ENCODE data around the gene OR5B12. TPM values are rescaled to one million over a fixed set of nuclear protein-coding genes. Genes with fewer than 3 reads are reported as not detected.
"Not testable (repeated sequence)": the region's sequence is repeated elsewhere in the genome, so short reads cannot be mapped to it uniquely, and the experiment has no call there.

The OR5B12 gene
- not detected for polyA plus RNA-seq (ENCODE audit: insufficient read length)

- no peak for DNase-seq
Measured at GRCh38 chr11:58442136-58442535, at the start of gene OR5B12. TSS of gene OR5B12 (minus strand) at chr11:58442236. CDS start at chr11:58440151, 2,085 bp downstream.

GRCh38 chr11:58490827-58491226, 48.8 kb upstream of the OR5B12 start:
- DNase-seq, result no peak

DNA sequence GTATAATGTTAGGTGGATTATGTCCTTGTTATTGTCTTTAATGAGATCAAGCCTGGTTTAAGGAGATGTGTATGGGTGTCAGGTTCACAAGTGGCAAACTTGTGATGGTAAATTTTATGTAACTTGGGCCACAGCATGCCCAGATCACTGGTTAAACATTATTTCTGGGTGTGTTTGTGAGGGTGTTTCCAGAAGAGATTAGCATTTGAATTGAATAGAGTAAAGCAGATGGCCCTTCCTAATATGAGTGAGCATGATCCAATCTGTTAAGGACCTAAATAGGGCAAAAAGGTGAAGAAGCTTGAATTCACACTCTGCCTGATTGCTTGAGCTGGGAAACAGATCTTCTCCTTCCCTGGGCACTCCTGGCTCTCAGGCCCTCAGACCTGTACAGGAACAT, 45.1 kb upstream of the OR5B12 start:
- DNase-seq, result no peak

GRCh38 chr11:58485961-58486360, 43.9 kb upstream of the OR5B12 start:
- DNase-seq, result no peak

DNA sequence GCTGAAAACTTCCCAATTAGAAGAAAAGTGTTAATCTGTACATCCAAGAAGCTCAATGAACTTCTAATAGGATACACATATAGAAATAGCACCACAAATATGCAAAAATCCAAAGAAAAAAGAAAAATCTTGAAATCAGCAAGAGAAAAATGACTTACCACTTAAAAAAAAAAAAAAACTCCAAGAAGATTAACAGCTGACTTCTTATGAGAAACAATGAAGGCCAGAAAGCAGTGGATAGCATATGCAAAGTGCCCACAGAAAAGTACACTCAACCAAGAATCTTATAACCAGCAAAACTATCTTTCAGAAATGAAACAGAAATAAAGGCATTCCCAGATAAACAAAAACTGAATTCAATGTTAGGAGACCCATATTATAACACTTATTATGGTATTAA, 29.9 kb upstream of the OR5B12 start:
- DNase-seq, result no peak

DNA sequence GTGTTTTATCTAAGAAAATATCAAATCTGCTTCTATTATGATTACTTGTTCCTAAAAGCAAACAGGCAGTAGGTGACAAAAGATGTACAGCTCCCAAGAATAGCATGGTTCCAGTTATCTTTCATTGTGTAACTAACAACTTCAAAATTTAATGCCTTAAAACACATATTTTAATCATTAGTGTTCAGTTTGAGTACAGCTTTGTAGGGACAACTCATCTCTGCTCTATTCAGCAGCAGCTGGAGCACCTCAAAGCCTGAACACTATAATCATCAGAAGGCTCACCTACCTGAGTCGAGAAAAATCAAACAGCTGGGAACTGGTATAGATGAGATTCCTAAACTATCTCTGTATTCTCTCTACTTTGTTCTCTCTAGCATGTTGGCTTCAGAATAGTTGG, 24.3 kb upstream of the OR5B12 start:
- DNase-seq, result no peak

GRCh38 chr11:58465690-58466089, 23.7 kb upstream of the OR5B12 start:
- no peak for DNase-seq

GRCh38 chr11:58451585-58451984, 9.5 kb upstream of the OR5B12 start:
- no peak for DNase-seq

GRCh38 chr11:58446294-58446693, 4.3 kb upstream of the OR5B12 start:
- no peak for DNase-seq

GRCh38 chr11:58444300-58444699, 2.3 kb upstream of the OR5B12 start:
- no peak for DNase-seq

DNA sequence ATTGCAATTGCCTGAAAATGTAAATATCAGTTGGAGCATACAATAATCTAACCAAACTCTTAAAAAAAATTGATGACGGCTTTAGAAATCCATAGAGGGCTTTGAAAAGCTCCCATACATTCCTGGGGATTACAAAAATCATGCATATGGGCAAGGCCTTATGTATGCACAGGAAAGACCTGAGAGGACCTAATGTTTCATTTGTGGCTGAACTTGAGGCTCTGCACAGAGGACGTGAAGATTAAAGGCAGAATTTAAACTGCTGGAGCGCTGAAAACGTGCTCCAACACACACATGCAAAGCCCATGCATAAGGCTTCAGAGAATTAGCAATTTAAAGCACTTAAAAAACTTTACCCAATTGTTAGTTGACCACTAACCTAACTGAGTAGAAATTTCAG, 3.5 kb downstream of the OR5B12 start:
- no peak for DNase-seq

- DNase-seq, result no peak
Measured at GRCh38 chr11:58434217-58434616, 7.8 kb downstream of the OR5B12 start.

- DNase-seq, result no peak
Measured at GRCh38 chr11:58433638-58434203, 8.3 kb downstream of the OR5B12 start.

- DNase-seq, result no peak
Measured at GRCh38 chr11:58429273-58429672, 12.8 kb downstream of the OR5B12 start.

- DNase-seq, result no peak
Measured at GRCh38 chr11:58428021-58428420, 14.0 kb downstream of the OR5B12 start, which contains the start of gene OR5B2. TSS of gene OR5B2 (minus strand) at chr11:58428121. CDS start at chr11:58423261, 4,860 bp downstream.

DNA sequence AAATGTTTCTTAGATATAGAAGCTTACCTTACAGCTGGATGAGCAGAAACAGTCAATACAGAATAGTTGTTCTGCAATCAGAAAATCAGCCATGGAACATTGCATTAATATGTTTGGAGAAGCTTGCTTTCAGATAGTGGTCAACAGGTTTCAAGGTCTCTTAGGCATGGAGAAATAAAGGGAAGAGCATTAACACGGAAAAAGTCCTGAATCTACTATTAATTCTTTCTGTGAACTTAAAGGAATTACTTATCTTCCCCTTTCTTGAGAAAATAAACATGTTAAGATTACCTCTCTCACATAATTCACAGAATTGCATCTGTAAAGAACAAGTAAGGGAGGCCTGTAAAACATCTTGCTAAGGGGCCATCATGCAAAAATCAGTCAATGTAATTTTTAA, 35.3 kb downstream of the OR5B12 start, which contains the start of gene OR5B3:
Gene OR5B3 (minus strand): TSS at position 101 of the 400 bp plus-strand sequence. CDS start 3,465 bp downstream, outside the sequence.
- DNase-seq, result no peak

GRCh38 chr11:58399622-58400021, 42.4 kb downstream of the OR5B12 start:
- DNase-seq, result not testable (repeated sequence)

GRCh38 chr11:58395581-58395980, 46.5 kb downstream of the OR5B12 start:
- DNase-seq, result no peak

DNA sequence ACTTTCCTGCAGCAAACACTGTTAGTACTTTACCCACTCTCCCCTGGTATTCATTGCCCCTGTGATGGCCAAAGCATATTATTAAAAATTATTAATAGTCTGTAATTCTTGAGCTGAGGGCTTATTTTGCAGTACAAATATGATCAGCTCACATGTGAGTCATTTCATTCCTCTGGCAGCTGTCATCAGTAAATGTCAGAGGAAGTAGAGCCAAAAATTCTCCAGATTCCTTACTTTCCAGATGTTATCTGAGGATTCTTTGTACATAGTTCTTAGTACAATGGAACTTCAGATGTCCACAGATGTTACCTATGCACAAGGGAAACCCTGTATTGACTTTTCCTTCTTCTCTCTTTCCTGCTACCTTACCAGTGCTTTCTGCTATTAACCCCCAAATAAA, 47.8 kb downstream of the OR5B12 start:
- no peak for DNase-seq

DNA sequence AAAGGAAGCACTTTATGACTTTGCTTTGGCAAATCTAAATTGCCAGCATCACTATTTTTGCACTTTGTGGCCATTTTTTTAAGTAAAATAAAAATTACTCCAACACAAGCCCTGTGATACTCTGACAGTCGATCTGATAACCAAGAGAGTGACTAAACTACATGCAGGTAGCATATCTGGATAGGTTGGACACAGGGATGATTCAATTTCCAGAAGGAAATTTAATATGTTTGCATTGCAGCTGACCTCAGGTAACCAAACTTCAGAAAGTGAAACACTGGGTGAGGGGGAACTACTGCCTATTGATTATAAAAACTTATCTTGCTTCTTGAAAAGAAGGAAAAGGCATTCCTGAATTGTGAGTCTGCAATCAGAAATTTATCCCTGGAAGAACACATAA, 49.3 kb downstream of the OR5B12 start:
- DNase-seq, result no peak

GRCh38 chr11:58391879-58392278, 50.2 kb downstream of the OR5B12 start:
- no peak for DNase-seq

DNA sequence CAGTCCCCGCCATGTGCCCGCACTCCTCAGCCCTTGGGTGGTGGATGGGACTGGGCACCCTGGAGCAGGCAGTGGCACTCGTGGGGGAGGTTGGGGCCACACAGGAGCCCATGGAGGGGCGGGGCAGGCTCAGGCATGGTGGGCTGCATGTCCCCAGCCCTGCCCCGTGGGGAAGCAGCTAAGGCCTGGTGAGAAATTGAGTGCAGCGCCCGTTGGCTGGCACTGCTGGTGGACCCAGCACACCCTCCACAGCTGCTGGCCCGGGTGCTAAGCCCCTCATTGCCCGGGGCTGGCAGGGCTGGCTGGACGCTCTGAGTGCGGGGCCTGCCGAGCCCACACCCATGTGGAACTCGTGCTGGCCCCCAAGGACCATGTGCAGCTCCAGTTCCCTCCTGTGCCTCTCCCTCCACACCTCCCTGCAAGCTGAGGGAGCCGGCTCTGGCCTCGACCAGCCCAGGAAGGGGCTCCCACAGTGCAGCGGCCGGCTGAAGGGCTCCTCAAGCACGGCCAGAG, 51.4 kb downstream of the OR5B12 start:
- DNase-seq, result no peak
